ENCODE data around the gene BNIP3. TPM values are rescaled to one million over a fixed set of nuclear protein-coding genes. Genes with fewer than 3 reads are reported as not detected.
A peak's percentile ranks its signal among the peaks of the same experiment; 100 is the strongest.

Gene BNIP3
- total RNA-seq, 1 experiment from 2014 or later, result 18.4 TPM

DNA sequence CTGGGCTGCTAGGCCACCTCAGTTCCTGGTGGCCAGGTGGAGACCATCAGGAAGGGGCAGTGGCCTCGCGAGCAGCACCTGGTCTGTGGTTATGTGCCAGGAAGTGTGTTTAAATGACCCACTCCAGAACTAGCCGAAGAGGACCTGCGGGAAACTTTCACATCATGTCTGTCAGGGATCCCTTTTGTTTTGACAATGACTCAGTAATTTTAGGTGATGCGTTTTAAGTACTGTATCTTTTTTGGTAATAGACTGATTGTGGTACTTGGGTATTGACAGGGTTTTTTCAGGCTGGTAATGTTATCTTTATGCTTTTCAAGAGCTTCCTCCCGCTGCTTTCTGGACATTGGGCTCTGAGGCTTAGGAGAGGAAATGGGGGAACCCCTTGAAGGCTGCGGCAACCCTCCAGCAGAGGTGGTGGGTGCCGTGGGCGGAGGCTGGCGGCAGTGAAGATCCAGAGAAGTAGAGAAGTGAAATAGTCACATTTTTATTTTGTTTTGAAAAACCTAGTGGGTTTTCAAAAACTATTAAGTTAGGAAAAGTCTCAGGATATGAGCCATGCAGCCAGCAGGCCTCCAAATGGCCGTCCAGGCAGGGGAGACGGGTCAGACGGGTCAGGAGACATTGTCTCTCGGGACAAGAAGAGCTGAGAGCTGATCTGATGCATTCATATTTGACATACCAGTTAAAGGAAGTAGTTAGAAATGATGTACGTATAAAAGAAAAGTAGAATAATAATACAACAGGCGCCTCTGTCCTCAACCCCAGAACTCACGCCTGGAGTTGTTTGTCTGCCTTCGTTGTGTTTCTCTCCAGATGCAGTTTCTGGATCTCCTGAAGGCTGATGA lies 53.3 kb downstream of the BNIP3 start:
- Histone ChIP-seq H3K27me3 (replicated peaks; ENCODE audit: control insufficient read depth, insufficient read depth, low read length) (no peaks in the 10 kb centered on the region), H3K4me1 (no peaks in the 10 kb centered on the region), H3K36me3 (ENCODE audit: control insufficient read depth, insufficient read depth, low read length) (no peaks in the 10 kb centered on the region; the same call in 1 of the 2 replicates), H3K9me3 (peaks cover 6% of the 10 kb centered on the region; the same call in 1 of the 2 replicates), H3K4me3 (ENCODE audit: low read depth, low read length) (no peak overlapping the region)
- no TSS peak for BruUV-seq (replicated peaks)
- Mint-ChIP-seq H3K27me3 (ENCODE audit: insufficient read depth, unreplicated experiment) (no peaks in the 10 kb centered on the region), H3K9me3 (ENCODE audit: unreplicated experiment) (no peaks in the 10 kb centered on the region), H3K4me1 (ENCODE audit: low read depth, unreplicated experiment) (peaks cover 14% of the 10 kb centered on the region), H3K27ac (ENCODE audit: unreplicated experiment) (no peak overlapping the region), H3K36me3 (ENCODE audit: insufficient read depth, unreplicated experiment) (peaks cover 17% of the 10 kb centered on the region), H3K4me3 (ENCODE audit: unreplicated experiment) (no peak overlapping the region)
- POLR2A ChIA-PET, result no interaction called here
- DNase-seq, result no peak
- TF ChIP-seq, protein P1, sequence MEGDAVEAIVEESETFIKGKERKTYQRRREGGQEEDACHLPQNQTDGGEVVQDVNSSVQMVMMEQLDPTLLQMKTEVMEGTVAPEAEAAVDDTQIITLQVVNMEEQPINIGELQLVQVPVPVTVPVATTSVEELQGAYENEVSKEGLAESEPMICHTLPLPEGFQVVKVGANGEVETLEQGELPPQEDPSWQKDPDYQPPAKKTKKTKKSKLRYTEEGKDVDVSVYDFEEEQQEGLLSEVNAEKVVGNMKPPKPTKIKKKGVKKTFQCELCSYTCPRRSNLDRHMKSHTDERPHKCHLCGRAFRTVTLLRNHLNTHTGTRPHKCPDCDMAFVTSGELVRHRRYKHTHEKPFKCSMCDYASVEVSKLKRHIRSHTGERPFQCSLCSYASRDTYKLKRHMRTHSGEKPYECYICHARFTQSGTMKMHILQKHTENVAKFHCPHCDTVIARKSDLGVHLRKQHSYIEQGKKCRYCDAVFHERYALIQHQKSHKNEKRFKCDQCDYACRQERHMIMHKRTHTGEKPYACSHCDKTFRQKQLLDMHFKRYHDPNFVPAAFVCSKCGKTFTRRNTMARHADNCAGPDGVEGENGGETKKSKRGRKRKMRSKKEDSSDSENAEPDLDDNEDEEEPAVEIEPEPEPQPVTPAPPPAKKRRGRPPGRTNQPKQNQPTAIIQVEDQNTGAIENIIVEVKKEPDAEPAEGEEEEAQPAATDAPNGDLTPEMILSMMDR (IDR thresholded peaks at IDR 0.05; ENCODE audit: insufficient read depth in 1 of 2, low read depth in 1 of 2, low read length in 1 of 2, severe bottlenecking in 1 of 2, unreplicated experiment in 1 of 2), result no peak
- CTCF ChIA-PET, result no interaction called here
- intact Hi-C loops (cut with micrococcal nuclease; ENCODE audit: unreplicated experiment), result no loop called here

DNA sequence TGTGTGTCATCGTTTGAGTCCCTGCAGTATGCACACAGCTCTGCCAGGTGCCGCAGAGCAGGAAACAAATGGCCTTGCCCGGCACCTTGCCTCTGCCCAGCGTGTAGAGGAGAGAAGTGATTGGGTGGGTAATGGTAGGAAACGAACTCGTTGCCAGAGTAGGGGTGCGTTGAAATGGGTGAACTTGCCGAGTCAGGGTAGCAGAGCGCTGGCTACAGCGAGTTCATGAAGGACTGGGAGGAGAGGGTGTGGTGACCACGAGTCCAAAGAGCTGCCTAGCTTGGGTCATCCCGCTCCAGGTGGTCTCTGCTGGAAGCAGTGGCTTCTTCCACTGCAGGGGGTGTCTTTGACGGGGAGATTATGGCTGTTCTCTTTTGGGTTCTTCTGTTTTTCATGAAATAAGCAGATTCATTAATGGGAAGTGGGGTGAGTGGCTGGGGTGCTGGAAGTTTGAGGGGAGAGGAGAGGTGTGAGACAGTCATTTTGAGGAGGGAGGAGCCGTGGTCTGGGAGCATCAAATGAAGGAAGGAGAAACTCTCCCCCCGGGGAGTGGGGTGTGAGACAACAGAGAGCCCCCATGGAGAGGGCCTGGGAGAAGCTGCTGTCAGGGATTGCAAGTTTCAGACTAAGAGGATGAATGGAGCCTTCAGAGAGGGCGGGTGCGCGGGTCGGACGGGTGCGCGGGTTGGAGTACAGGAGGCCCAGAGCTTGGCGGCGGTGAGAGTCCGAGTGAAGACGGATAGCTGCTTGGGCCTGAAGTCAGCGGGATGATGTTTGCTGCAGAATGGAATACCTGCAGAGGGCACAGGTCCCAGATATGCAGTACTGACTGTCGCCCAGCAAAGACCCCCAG lies 54.8 kb downstream of the BNIP3 start:
- Mint-ChIP-seq H3K9me3 (ENCODE audit: unreplicated experiment) (no peaks in the 10 kb centered on the region), H3K36me3 (ENCODE audit: insufficient read depth, unreplicated experiment) (peaks cover 22% of the 10 kb centered on the region), H3K4me3 (ENCODE audit: unreplicated experiment) (no peak overlapping the region), H3K4me1 (ENCODE audit: low read depth, unreplicated experiment) (peaks cover 14% of the 10 kb centered on the region), H3K27ac (ENCODE audit: unreplicated experiment) (peak overlapping the region; percentile 30), H3K27me3 (ENCODE audit: insufficient read depth, unreplicated experiment) (no peaks in the 10 kb centered on the region)
- no peak for DNase-seq
- H3K36me3 ChIP-seq (ENCODE audit: control insufficient read depth, insufficient read depth, low read length), result no peaks in the 10 kb centered on the region; the same call in 1 of the 2 replicates
- POLR2A ChIA-PET, result no interaction called here
- H3K9me3 ChIP-seq, result peaks cover 6% of the 10 kb centered on the region; the same call in 1 of the 2 replicates
- intact Hi-C loops (cut with micrococcal nuclease; ENCODE audit: unreplicated experiment), result no loop called here
- H3K4me1 ChIP-seq, result no peaks in the 10 kb centered on the region
- no TSS peak for BruUV-seq (replicated peaks)
- H3K27me3 ChIP-seq (replicated peaks; ENCODE audit: control insufficient read depth, insufficient read depth, low read length), result no peaks in the 10 kb centered on the region
- TF ChIP-seq, protein P1 (IDR thresholded peaks at IDR 0.05; ENCODE audit: insufficient read depth in 1 of 2, low read depth in 1 of 2, low read length in 1 of 2, severe bottlenecking in 1 of 2, unreplicated experiment in 1 of 2), result no peak
- no peak overlapping the region for H3K4me3 ChIP-seq (ENCODE audit: low read depth, low read length)
- CTCF ChIA-PET, result no interaction called here

DNA sequence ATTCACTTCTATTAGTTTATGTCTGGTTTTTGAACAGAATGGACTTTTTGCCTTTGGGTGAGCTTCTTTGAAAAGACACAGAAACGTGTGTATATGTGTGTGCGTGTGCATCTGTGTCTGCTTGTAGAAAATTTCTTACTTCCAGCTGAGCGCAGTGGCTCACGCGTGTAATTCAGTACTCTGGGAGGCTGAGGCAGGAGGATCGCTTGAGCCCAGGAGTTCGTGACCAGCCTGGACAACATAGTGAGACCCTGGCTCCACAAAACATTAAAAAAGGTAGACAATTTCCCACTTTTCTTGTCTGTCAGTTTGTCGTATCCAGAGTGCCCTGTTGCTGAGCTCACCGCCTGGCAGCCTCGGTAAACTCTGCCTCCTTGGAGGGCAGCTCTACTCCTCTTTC lies 55.5 kb downstream of the BNIP3 start:
- Mint-ChIP-seq H3K27ac (ENCODE audit: unreplicated experiment) (no peak overlapping the region), H3K27me3 (ENCODE audit: insufficient read depth, unreplicated experiment) (no peaks in the 10 kb centered on the region), H3K9me3 (ENCODE audit: unreplicated experiment) (no peaks in the 10 kb centered on the region), H3K36me3 (ENCODE audit: insufficient read depth, unreplicated experiment) (peaks cover 22% of the 10 kb centered on the region), H3K4me1 (ENCODE audit: low read depth, unreplicated experiment) (peaks cover 14% of the 10 kb centered on the region), H3K4me3 (ENCODE audit: unreplicated experiment) (no peak overlapping the region)
- no peak overlapping the region for H3K4me3 ChIP-seq (ENCODE audit: low read depth, low read length)
- peaks cover 6% of the 10 kb centered on the region; the same call in 1 of the 2 replicates for H3K9me3 ChIP-seq
- intact Hi-C loops (cut with micrococcal nuclease; ENCODE audit: unreplicated experiment), result no loop called here
- H3K4me1 ChIP-seq, result no peaks in the 10 kb centered on the region
- ChIA-PET POLR2A (no interaction called here), CTCF (no interaction called here)
- BruUV-seq (replicated peaks), result no TSS peak
- TF ChIP-seq, protein P1 (IDR thresholded peaks at IDR 0.05; ENCODE audit: insufficient read depth in 1 of 2, low read depth in 1 of 2, low read length in 1 of 2, severe bottlenecking in 1 of 2, unreplicated experiment in 1 of 2), result no peak
- no peaks in the 10 kb centered on the region for H3K27me3 ChIP-seq (replicated peaks; ENCODE audit: control insufficient read depth, insufficient read depth, low read length)
- DNase-seq, result no peak
- no peaks in the 10 kb centered on the region; the same call in 1 of the 2 replicates for H3K36me3 ChIP-seq (ENCODE audit: control insufficient read depth, insufficient read depth, low read length)
